Measurements from ENCODE around the gene COL6A2.
"Not testable (repeated sequence)": the region's sequence is repeated elsewhere in the genome, so short reads cannot be mapped to it uniquely, and the experiment has no call there.

The COL6A2 gene

GRCh38 chr21:46156678-46157077, 58.8 kb downstream of the COL6A2 start:
- DNase-seq (ENCODE audit: low read depth), result no peak

- no peak for DNase-seq (ENCODE audit: low read depth)
Measured at GRCh38 chr21:46157396-46157986, 59.6 kb downstream of the COL6A2 start.

- DNase-seq (ENCODE audit: low read depth), result no peak
Measured at GRCh38 chr21:46157987-46158451, 60.1 kb downstream of the COL6A2 start.

- DNase-seq (ENCODE audit: low read depth), result no peak
Measured at GRCh38 chr21:46158666-46159300, 60.9 kb downstream of the COL6A2 start.

GRCh38 chr21:46159390-46159789, 61.5 kb downstream of the COL6A2 start:
- no peak for DNase-seq (ENCODE audit: low read depth)

GRCh38 chr21:46159841-46160656, 62.1 kb downstream of the COL6A2 start:
- DNase-seq (ENCODE audit: low read depth), result no peak

GRCh38 chr21:46160657-46160906, 62.7 kb downstream of the COL6A2 start:
- no peak for DNase-seq (ENCODE audit: low read depth)

- DNase-seq (ENCODE audit: low read depth), result no peak
Measured at GRCh38 chr21:46160907-46161632, 63.2 kb downstream of the COL6A2 start.

GRCh38 chr21:46161633-46162592, 64.0 kb downstream of the COL6A2 start:
- no peak for DNase-seq (ENCODE audit: low read depth)

GRCh38 chr21:46163380-46163779, 65.5 kb downstream of the COL6A2 start:
- no peak for DNase-seq (ENCODE audit: low read depth)

- no peak for DNase-seq (ENCODE audit: low read depth)
Measured at GRCh38 chr21:46165098-46165497, 67.2 kb downstream of the COL6A2 start.

- no peak for DNase-seq (ENCODE audit: low read depth)
Measured at GRCh38 chr21:46168238-46168637, 70.3 kb downstream of the COL6A2 start.

GRCh38 chr21:46168659-46169386, 70.9 kb downstream of the COL6A2 start:
- DNase-seq (ENCODE audit: low read depth), result no peak

- DNase-seq (ENCODE audit: low read depth), result not testable (repeated sequence)
Measured at GRCh38 chr21:46170436-46171193, 72.7 kb downstream of the COL6A2 start.

GRCh38 chr21:46171585-46171984, 73.7 kb downstream of the COL6A2 start:
- no peak for DNase-seq (ENCODE audit: low read depth)

- DNase-seq (ENCODE audit: low read depth), result no peak
Measured at GRCh38 chr21:46171996-46172862, 74.3 kb downstream of the COL6A2 start.

GRCh38 chr21:46172863-46173528, 75.1 kb downstream of the COL6A2 start:
- DNase-seq (ENCODE audit: low read depth), result no peak

GRCh38 chr21:46173573-46173972, 75.7 kb downstream of the COL6A2 start:
- no peak for DNase-seq (ENCODE audit: low read depth)
